Keratinocyte (primary cell): Measurements from ENCODE around the gene PDE1A. TPM values are rescaled to one million over a fixed set of nuclear protein-coding genes. Genes with fewer than 3 reads are reported as not detected.

Source experiments
- DNase-seq: peaks from one replicate; pipeline ENCODE4 v3.0.0-alpha.2; 2011; ENCODE audit warnings: low read depth, missing footprints, low spot score
- FAIRE-seq: peaks from 2 replicates; lab custom pipeline; 2011; peaks lifted over from hg19 to GRCh38; lab: Jason Lieb, UNC
- H2AFZ ChIP-seq: 2 replicates; pipeline ENCODE4 v1.6.0; 2012; ENCODE audit warnings: low read length, control low read depth, inconsistent platforms; ENCODE audit not compliant: control insufficient read depth
- H3K27ac ChIP-seq: 2 replicates; pipeline ENCODE4 v1.5.1; 2011; ENCODE audit warnings: low read length; ENCODE audit not compliant: control insufficient read depth, insufficient read depth
- H3K27me3 ChIP-seq: 3 replicates; pipeline ENCODE4 v1.6.0; 2011; ENCODE audit warnings: low read length; ENCODE audit not compliant: control insufficient read depth, insufficient read depth; ENCODE audit errors: extremely low read depth
- H3K36me3 ChIP-seq, 2 experiments: 2 replicates in 1 of 2; 3 replicates in 1 of 2; pipeline ENCODE4 v1.5.1; 2011; ENCODE audit warnings: low read length in 2 of 2, mild to moderate bottlenecking in 1 of 2; ENCODE audit not compliant: control insufficient read depth in 2 of 2, insufficient read depth in 2 of 2; ENCODE audit errors: extremely low read depth in 1 of 2
- H3K4me1 ChIP-seq: 3 replicates; pipeline ENCODE4 v1.5.1; 2011; ENCODE audit warnings: low read length; ENCODE audit not compliant: control insufficient read depth, insufficient read depth; ENCODE audit errors: extremely low read depth
- H3K4me2 ChIP-seq: 3 replicates; pipeline ENCODE4 v1.6.0; 2011; ENCODE audit warnings: low read depth, low read length; ENCODE audit not compliant: control insufficient read depth, insufficient read depth; ENCODE audit errors: extremely low read depth
- H3K4me3 ChIP-seq, 3 experiments: fragments of 200-600 bp in 1 of 3; sonication (generic) in 1 of 3; 2 replicates in 2 of 3; 3 replicates in 1 of 3; pipeline ENCODE4 v1.5.1; 2011 to 2016; ENCODE audit warnings: low read length in 3 of 3, mild to moderate bottlenecking in 3 of 3, control low read depth in 2 of 3, inconsistent platforms in 1 of 3, low read depth in 1 of 3, mixed read lengths in 1 of 3, mixed run types in 1 of 3, moderate library complexity in 1 of 3; ENCODE audit not compliant: control insufficient read depth in 2 of 3, insufficient read depth in 2 of 3; ENCODE audit errors: extremely low read depth in 1 of 3
- H3K79me2 ChIP-seq: 2 replicates; pipeline ENCODE4 v1.6.0; 2012; ENCODE audit warnings: low read length; ENCODE audit not compliant: control insufficient read depth, insufficient read depth
- H3K9ac ChIP-seq: 3 replicates; pipeline ENCODE4 v1.6.0; 2011; ENCODE audit warnings: low read length; ENCODE audit not compliant: control insufficient read depth, insufficient read depth; ENCODE audit errors: extremely low read depth
- H3K9me1 ChIP-seq: 3 replicates; pipeline ENCODE4 v1.6.0; 2011; ENCODE audit warnings: low read length; ENCODE audit not compliant: control insufficient read depth, insufficient read depth; ENCODE audit errors: extremely low read depth
- H3K9me3 ChIP-seq: 2 replicates; pipeline ENCODE4 v1.5.1; 2012; ENCODE audit warnings: low read depth, low read length; ENCODE audit not compliant: control insufficient read depth
- H4K20me1 ChIP-seq: 3 replicates; pipeline ENCODE4 v1.6.0; 2011; ENCODE audit warnings: low read length; ENCODE audit not compliant: control insufficient read depth, insufficient read depth; ENCODE audit errors: extremely low read depth
- EZH2 ChIP-seq: IDR thresholded peaks from one replicate; pipeline ENCODE4 v1.6.1; 2012; ENCODE audit warnings: inconsistent platforms, mild to moderate bottlenecking, low read length, moderate library complexity
- dilution Hi-C: fragments of 300-500 bp; cut with MboI; formaldehyde crosslinking; loops from one replicate; pipeline ENCODE4 v1.7.0; 2020; ENCODE audit warnings: low sequenced_read_pairs; ENCODE audit not compliant: extremely low pct_ligation_motif_present
- polyA plus RNA-seq, 5 experiments: library from polyadenylated mRNA; depleted of rRNA in 3 of 5; stranded (reverse) in 3 of 5; stranded (forward) in 1 of 5; unstranded in 1 of 5; fragments of >200 nt; gene quantifications; 1 replicate in 1 of 5; 2 replicates in 3 of 5; 3 replicates in 1 of 5; pipeline versions ENCODE4 v1.2.1 to v1.2.3, GENCODE V29; 2011 to 2012; ENCODE audit warnings: missing spikeins in 2 of 5, low read depth in 1 of 5, low replicate concordance in 1 of 5
- TF ChIP-seq, protein P1 (sequence below), 3 experiments: IDR thresholded peaks in 1 of 3; conservative IDR thresholded peaks in 1 of 3; optimal IDR thresholded peaks in 1 of 3; 2 replicates in 2 of 3; 3 replicates in 1 of 3; pipeline versions ENCODE3 to v1.5.1; 2011; ENCODE audit warnings: low read length in 3 of 3, mild to moderate bottlenecking in 3 of 3, moderate library complexity in 2 of 3, control low read depth in 1 of 3, inconsistent platforms in 1 of 3; ENCODE audit not compliant: insufficient read depth in 2 of 3; ENCODE audit errors: extremely low read depth in 1 of 3

PDE1A gene
- polyA plus RNA-seq, 1 donor (not counting 4 experiments of a cell fraction or from before 2014, with no cell fraction given): 0.10 TPM

- TF ChIP-seq, protein P1, sequence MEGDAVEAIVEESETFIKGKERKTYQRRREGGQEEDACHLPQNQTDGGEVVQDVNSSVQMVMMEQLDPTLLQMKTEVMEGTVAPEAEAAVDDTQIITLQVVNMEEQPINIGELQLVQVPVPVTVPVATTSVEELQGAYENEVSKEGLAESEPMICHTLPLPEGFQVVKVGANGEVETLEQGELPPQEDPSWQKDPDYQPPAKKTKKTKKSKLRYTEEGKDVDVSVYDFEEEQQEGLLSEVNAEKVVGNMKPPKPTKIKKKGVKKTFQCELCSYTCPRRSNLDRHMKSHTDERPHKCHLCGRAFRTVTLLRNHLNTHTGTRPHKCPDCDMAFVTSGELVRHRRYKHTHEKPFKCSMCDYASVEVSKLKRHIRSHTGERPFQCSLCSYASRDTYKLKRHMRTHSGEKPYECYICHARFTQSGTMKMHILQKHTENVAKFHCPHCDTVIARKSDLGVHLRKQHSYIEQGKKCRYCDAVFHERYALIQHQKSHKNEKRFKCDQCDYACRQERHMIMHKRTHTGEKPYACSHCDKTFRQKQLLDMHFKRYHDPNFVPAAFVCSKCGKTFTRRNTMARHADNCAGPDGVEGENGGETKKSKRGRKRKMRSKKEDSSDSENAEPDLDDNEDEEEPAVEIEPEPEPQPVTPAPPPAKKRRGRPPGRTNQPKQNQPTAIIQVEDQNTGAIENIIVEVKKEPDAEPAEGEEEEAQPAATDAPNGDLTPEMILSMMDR (optimal IDR thresholded peaks at IDR 0.05 in 1 of 3, IDR thresholded peaks at IDR 0.05 in 1 of 3, conservative IDR thresholded peaks at IDR 0.05 in 1 of 3; ENCODE audit: extremely low read depth in 1 of 3, insufficient read depth in 2 of 3, low read length in 3 of 3): no peak
- TF ChIP-seq EZH2: no peak
- Histone ChIP-seq H4K20me1 (no peaks in the 10 kb centered on the region), H3K9me3 (no peaks in the 10 kb centered on the region), H3K4me3 (no peak overlapping the region), H2AFZ (no peak overlapping the region), H3K9ac (no peak overlapping the region), H3K4me1 (peaks cover 6% of the 10 kb centered on the region), H3K4me2 (peak overlapping the region; percentile 58), H3K27ac (no peak overlapping the region), H3K9me1 (no peaks in the 10 kb centered on the region), H3K27me3 (no peaks in the 10 kb centered on the region), H3K36me3 (no peaks in the 10 kb centered on the region), H3K79me2 (no peaks in the 10 kb centered on the region)
- DNase-seq: no peak
- no peak for FAIRE-seq
- dilution Hi-C loops: no loop called here
Measured at GRCh38 chr2:182360663-182361260, 66.1 kb downstream of the PDE1A start.

DNA sequence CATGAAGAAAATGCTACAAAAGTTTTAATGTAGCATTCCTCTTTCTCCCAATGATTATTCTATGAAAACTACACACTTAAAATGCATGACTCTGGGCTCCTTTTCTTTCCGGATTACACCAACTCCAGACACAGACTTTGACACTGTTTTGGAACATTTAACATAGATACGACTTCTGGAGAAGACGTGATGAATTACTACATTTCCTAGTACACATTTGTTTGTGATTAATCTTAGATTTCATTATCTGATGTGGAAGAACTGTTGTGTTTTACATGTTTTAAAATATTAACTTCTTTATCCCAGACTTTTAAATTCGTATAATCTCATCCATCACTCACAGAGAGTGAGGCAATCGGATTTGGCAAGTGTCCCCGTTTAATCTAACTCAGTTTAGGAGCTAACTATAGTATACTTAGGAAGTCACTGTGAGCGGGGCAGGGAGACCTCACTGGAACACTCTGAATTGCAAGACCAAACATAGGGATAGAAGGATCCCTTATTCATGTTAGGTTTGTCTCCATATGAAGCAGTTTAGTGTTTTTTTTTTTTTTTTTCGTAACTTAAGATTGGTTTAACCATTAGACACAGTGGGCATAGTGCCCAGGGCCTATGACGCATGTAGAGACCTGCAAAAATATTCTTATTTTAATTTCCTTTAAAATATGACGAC lies 66.7 kb downstream of the PDE1A start:
- Histone ChIP-seq H3K9me1 (no peaks in the 10 kb centered on the region), H3K27me3 (no peaks in the 10 kb centered on the region), H3K27ac (no peak overlapping the region), H4K20me1 (no peaks in the 10 kb centered on the region), H3K79me2 (no peaks in the 10 kb centered on the region), H3K4me3 (no peak overlapping the region), H2AFZ (peak overlapping the region; percentile 69), H3K4me2 (peak overlapping the region; percentile 58), H3K36me3 (no peaks in the 10 kb centered on the region), H3K4me1 (peaks cover 6% of the 10 kb centered on the region), H3K9ac (no peak overlapping the region), H3K9me3 (no peaks in the 10 kb centered on the region)
- TF ChIP-seq EZH2: no peak
- TF ChIP-seq, protein P1 (optimal IDR thresholded peaks at IDR 0.05 in 1 of 3, IDR thresholded peaks at IDR 0.05 in 1 of 3, conservative IDR thresholded peaks at IDR 0.05 in 1 of 3; ENCODE audit: extremely low read depth in 1 of 3, insufficient read depth in 2 of 3, low read length in 3 of 3): no peak
- FAIRE-seq (no peak), DNase-seq (no peak)
- dilution Hi-C loops: no loop called here
